Naive thymus-derived CD4-positive, alpha-beta T cell (primary cell): ENCODE data around the gene ARHGAP42. TPM values are rescaled to one million over a fixed set of nuclear protein-coding genes. Genes with fewer than 3 reads are reported as not detected.

Experiments
- ATAC-seq: fragments of 150-1000 bp; cut with Tn5 transposase; 2 replicates; pipeline ENCODE4 v1.10.0; 2021; ENCODE audit warnings: mild to moderate bottlenecking, moderate library complexity
- CTCF ChIA-PET: fragments of 350-600 bp; sonication (Branson Sonifier 250); formaldehyde crosslinking; loops from one replicate; lab custom pipeline; 2021; ENCODE audit warnings: antibody characterized with exemption; lab: Charles Lee
- POLR2A ChIA-PET: fragments of 350-600 bp; sonication (Branson Sonifier 250); formaldehyde crosslinking; loops from one replicate; lab custom pipeline; 2021; ENCODE audit warnings: antibody characterized with exemption, inconsistent platforms; lab: Charles Lee
- DNase-seq, 9 donors: peaks; one replicate each; pipeline versions ENCODE4 v3.0.0 to v3.0.0-alpha.2; 2020 to 2022; ENCODE audit warnings: mixed read lengths in 1 of 9
- H3K27ac ChIP-seq: one replicate; pipeline ENCODE4 v1.7.0; 2013; ENCODE audit warnings: mild to moderate bottlenecking, low read depth, low read length, moderate library complexity
- H3K27me3 ChIP-seq, 2 donors: one replicate each; pipeline ENCODE4 v1.7.0; 2013; ENCODE audit warnings: low read length in 2 of 2, mild to moderate bottlenecking in 2 of 2, moderate library complexity in 2 of 2; ENCODE audit not compliant: control insufficient read depth in 2 of 2, insufficient read depth in 2 of 2
- H3K36me3 ChIP-seq, 3 experiments: 1 replicate in 2 of 3; 2 replicates in 1 of 3; pipeline ENCODE4 v1.7.0; 2013; ENCODE audit warnings: low read length in 3 of 3, mild to moderate bottlenecking in 3 of 3, moderate library complexity in 1 of 3; ENCODE audit not compliant: insufficient read depth in 3 of 3, control insufficient read depth in 2 of 3
- H3K4me1 ChIP-seq, 2 donors: one replicate each; pipeline ENCODE4 v1.7.0; 2013; ENCODE audit warnings: low read length in 2 of 2, mild to moderate bottlenecking in 2 of 2, moderate library complexity in 1 of 2; ENCODE audit not compliant: control insufficient read depth in 2 of 2, insufficient read depth in 2 of 2
- H3K4me3 ChIP-seq: 2 replicates; pipeline ENCODE4 v1.7.0; 2013; ENCODE audit warnings: mild to moderate bottlenecking, low read length
- H3K9me3 ChIP-seq, 3 experiments: 1 replicate in 2 of 3; 2 replicates in 1 of 3; pipeline ENCODE4 v1.7.0; 2013; ENCODE audit warnings: low read length in 3 of 3; ENCODE audit not compliant: control insufficient read depth in 2 of 3
- H3K27ac Mint-ChIP-seq, 9 donors: one replicate each; pipeline ENCODE4 v1.8.0; 2020 to 2022; ENCODE audit warnings: mixed read lengths in 9 of 9, mild to moderate bottlenecking in 8 of 9, moderate library complexity in 5 of 9, inconsistent platforms in 2 of 9
- H3K27me3 Mint-ChIP-seq, 5 donors: one replicate each; pipeline ENCODE4 v1.8.0; 2021 to 2022; ENCODE audit warnings: mixed read lengths in 5 of 5, mild to moderate bottlenecking in 1 of 5
- H3K36me3 Mint-ChIP-seq, 5 donors: one replicate each; pipeline ENCODE4 v1.8.0; 2020 to 2022; ENCODE audit warnings: mixed read lengths in 5 of 5, mild to moderate bottlenecking in 3 of 5, inconsistent platforms in 1 of 5
- H3K4me1 Mint-ChIP-seq, 7 donors: one replicate each; pipeline ENCODE4 v1.8.0; 2020 to 2022; ENCODE audit warnings: mixed read lengths in 7 of 7, mild to moderate bottlenecking in 3 of 7, inconsistent platforms in 1 of 7
- H3K4me3 Mint-ChIP-seq, 10 donors: one replicate each; pipeline ENCODE4 v1.8.0; 2020 to 2022; ENCODE audit warnings: mild to moderate bottlenecking in 10 of 10, mixed read lengths in 10 of 10, moderate library complexity in 6 of 10, inconsistent platforms in 2 of 10
- H3K9me3 Mint-ChIP-seq, 11 donors: one replicate each; pipeline ENCODE4 v1.8.0; 2020 to 2022; ENCODE audit warnings: mixed read lengths in 11 of 11, mild to moderate bottlenecking in 4 of 11, inconsistent platforms in 1 of 11, moderate library complexity in 1 of 11
- intact Hi-C, 2 donors: fragments of 100-400 bp; cut with micrococcal nuclease; formaldehyde crosslinking; loops; one replicate each; pipeline ENCODE4 v1.15.1; 2023
- polyA plus RNA-seq, 2 donors: library from polyadenylated mRNA; unstranded; fragments of 300-500 nt; fragmentation: Illumina TruSeq; gene quantifications; one replicate each; pipeline ENCODE4 v1.2.3, GENCODE V29; 2021
- total RNA-seq, 6 experiments: library from RNA in 5 of 6; stranded (reverse) in 5 of 6; gene quantifications; 1 replicate in 5 of 6; 2 replicates in 1 of 6; pipeline ENCODE4 v1.2.3 and lab custom pipeline; 2021 to 2026

The ARHGAP42 gene
- total and polyA plus RNA-seq, 7 experiments from 2014 or later = 0.05 to 0.66 (median 0.21) TPM; not detected in 4

DNA sequence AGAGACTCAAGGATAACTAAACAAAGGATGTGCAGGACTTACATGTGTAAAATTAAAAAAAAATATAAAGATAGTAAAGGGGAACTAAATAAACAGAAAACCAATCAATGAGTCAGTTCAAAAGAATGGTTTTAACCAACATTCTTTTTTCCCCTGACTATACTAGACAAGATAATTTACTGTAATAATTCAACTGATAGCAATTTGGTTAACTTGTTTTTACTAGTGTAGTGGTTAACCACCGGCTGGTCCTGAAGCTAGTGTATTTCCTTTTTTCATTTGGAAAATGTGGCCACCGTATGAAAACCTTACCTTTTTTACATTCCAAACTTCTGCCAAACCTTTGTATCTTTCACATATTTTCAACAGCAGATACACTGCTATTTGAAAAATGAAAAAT lies 123.1 kb downstream of the ARHGAP42 start:
- peaks cover 0 to 3% (median 0%) of the 10 kb centered on the region in 5 donors for H3K36me3 Mint-ChIP-seq
- ChIA-PET CTCF (no interaction called here), POLR2A (no interaction called here)
- no peaks in the 10 kb centered on the region for H3K27me3 Mint-ChIP-seq
- ATAC-seq = no peak
- H3K9me3 ChIP-seq = no peaks in the 10 kb centered on the region
- no peaks in the 10 kb centered on the region for H3K4me1 ChIP-seq
- no peak overlapping the region for H3K4me3 ChIP-seq
- no peak overlapping the region for H3K4me3 Mint-ChIP-seq
- no peak overlapping the region for H3K27ac ChIP-seq
- H3K27me3 ChIP-seq = no peaks in the 10 kb centered on the region
- no peaks in the 10 kb centered on the region for H3K36me3 ChIP-seq
- H3K9me3 Mint-ChIP-seq = peaks cover 0 to 14% (median 4%) of the 10 kb centered on the region in 11 donors
- H3K4me1 Mint-ChIP-seq = no peaks in the 10 kb centered on the region
- H3K27ac Mint-ChIP-seq = no peak overlapping the region
- intact Hi-C loops = no loop called here
- DNase-seq = no peak

- ChIA-PET POLR2A (no interaction called here), CTCF (no interaction called here)
- Mint-ChIP-seq H3K27ac (no peak overlapping the region), H3K4me1 (no peaks in the 10 kb centered on the region), H3K9me3 (peaks cover 0 to 14% (median 6%) of the 10 kb centered on the region in 11 donors), H3K27me3 (no peaks in the 10 kb centered on the region), H3K4me3 (no peak overlapping the region), H3K36me3 (peaks cover 0 to 3% (median 0%) of the 10 kb centered on the region in 5 donors)
- intact Hi-C loops = no loop called here
- DNase-seq = no peak
- no peaks in the 10 kb centered on the region for H3K27me3 ChIP-seq
- H3K4me1 ChIP-seq = no peaks in the 10 kb centered on the region
- no peaks in the 10 kb centered on the region for H3K36me3 ChIP-seq
- H3K27ac ChIP-seq = no peak overlapping the region
- H3K4me3 ChIP-seq = no peak overlapping the region
- no peak for ATAC-seq
- no peaks in the 10 kb centered on the region for H3K9me3 ChIP-seq
These were observed 123.6 kb downstream of the ARHGAP42 start for GRCh38 chr11:100810666-100811065.

- ATAC-seq (no peak), DNase-seq (no peak)
- Histone ChIP-seq H3K4me1 (no peaks in the 10 kb centered on the region), H3K4me3 (no peak overlapping the region), H3K27ac (no peak overlapping the region), H3K9me3 (no peaks in the 10 kb centered on the region), H3K36me3 (no peaks in the 10 kb centered on the region), H3K27me3 (no peaks in the 10 kb centered on the region)
- peaks cover 0 to 3% (median 0%) of the 10 kb centered on the region in 5 donors for H3K36me3 Mint-ChIP-seq
- POLR2A ChIA-PET = no interaction called here
- peaks cover 0 to 14% (median 7%) of the 10 kb centered on the region in 11 donors for H3K9me3 Mint-ChIP-seq
- no peak overlapping the region for H3K27ac Mint-ChIP-seq
- no peaks in the 10 kb centered on the region for H3K27me3 Mint-ChIP-seq
- intact Hi-C loops = no loop called here
- no peaks in the 10 kb centered on the region for H3K4me1 Mint-ChIP-seq
- CTCF ChIA-PET = no interaction called here
- no peak overlapping the region for H3K4me3 Mint-ChIP-seq
These were observed 125.4 kb downstream of the ARHGAP42 start for GRCh38 chr11:100812517-100812916.

DNA sequence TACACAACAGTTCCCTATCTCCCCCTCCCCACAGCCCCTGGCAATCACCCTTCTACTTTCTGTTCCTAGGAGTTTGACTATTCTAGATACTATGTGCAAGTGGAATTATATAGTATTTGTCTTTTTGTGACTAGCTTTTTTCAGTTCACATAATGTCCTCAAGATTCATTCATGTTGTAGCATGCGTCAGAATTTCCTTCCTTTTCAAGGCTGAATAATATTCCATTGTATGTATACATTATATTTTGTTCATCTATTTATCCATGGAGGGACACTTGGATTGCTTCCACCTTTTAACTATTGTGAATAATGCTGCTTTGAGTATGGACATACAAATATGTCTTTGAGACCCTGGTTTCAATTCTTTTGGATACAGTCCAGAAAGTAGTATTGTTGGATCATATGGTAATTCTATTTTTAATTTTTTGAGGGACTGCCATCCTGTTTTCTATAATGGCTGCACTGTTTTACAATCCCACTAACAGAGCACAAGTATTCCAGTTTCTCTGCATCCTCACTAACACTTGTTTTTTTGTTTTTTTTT lies 128.8 kb downstream of the ARHGAP42 start:
- intact Hi-C loops = no loop called here
- H3K27ac Mint-ChIP-seq = no peak overlapping the region

GRCh38 chr11:100816823-100817222 lies 129.7 kb downstream of the ARHGAP42 start:
- CTCF ChIA-PET = no interaction called here
- H3K36me3 Mint-ChIP-seq = peaks cover 0 to 3% (median 0%) of the 10 kb centered on the region in 5 donors
- Histone ChIP-seq H3K36me3 (no peaks in the 10 kb centered on the region), H3K27ac (no peak overlapping the region), H3K9me3 (no peaks in the 10 kb centered on the region), H3K4me1 (no peaks in the 10 kb centered on the region), H3K27me3 (no peaks in the 10 kb centered on the region), H3K4me3 (no peak overlapping the region)
- ATAC-seq (no peak), DNase-seq (no peak)
- H3K4me3 Mint-ChIP-seq = no peak overlapping the region
- POLR2A ChIA-PET = no interaction called here
- peaks cover 0 to 17% (median 10%) of the 10 kb centered on the region in 11 donors for H3K9me3 Mint-ChIP-seq
- intact Hi-C loops = no loop called here
- H3K27ac Mint-ChIP-seq = no peak overlapping the region
- no peaks in the 10 kb centered on the region for H3K27me3 Mint-ChIP-seq
- H3K4me1 Mint-ChIP-seq = peaks cover 0 to 3% (median 0%) of the 10 kb centered on the region in 7 donors

More for the DNA sequence above, 128.8 kb downstream of the ARHGAP42 start:
- H3K36me3 Mint-ChIP-seq = peaks cover 0 to 3% (median 0%) of the 10 kb centered on the region in 5 donors
- Histone ChIP-seq H3K4me1 (no peaks in the 10 kb centered on the region), H3K27me3 (no peaks in the 10 kb centered on the region), H3K36me3 (no peaks in the 10 kb centered on the region), H3K4me3 (no peak overlapping the region), H3K9me3 (no peaks in the 10 kb centered on the region), H3K27ac (no peak overlapping the region)
- CTCF ChIA-PET = no interaction called here
- H3K9me3 Mint-ChIP-seq = peaks cover 0 to 14% (median 8%) of the 10 kb centered on the region in 11 donors
- no peak for ATAC-seq
- no peak for DNase-seq
- H3K27me3 Mint-ChIP-seq = no peaks in the 10 kb centered on the region
- POLR2A ChIA-PET = no interaction called here
- H3K4me3 Mint-ChIP-seq = no peak overlapping the region
- peaks cover 0 to under 1% (median 0%) of the 10 kb centered on the region in 7 donors for H3K4me1 Mint-ChIP-seq

- no peak for ATAC-seq
- no peak overlapping the region for H3K4me3 Mint-ChIP-seq
- Histone ChIP-seq H3K9me3 (no peaks in the 10 kb centered on the region), H3K4me3 (no peak overlapping the region), H3K36me3 (no peaks in the 10 kb centered on the region), H3K27ac (no peak overlapping the region), H3K27me3 (no peaks in the 10 kb centered on the region), H3K4me1 (no peaks in the 10 kb centered on the region)
- POLR2A ChIA-PET = no interaction called here
- H3K27me3 Mint-ChIP-seq = no peaks in the 10 kb centered on the region
- peaks cover 0 to 3% (median 0%) of the 10 kb centered on the region in 5 donors for H3K36me3 Mint-ChIP-seq
- no peak for DNase-seq
- H3K4me1 Mint-ChIP-seq = peaks cover 0 to 3% (median 0%) of the 10 kb centered on the region in 7 donors
- peaks cover 0 to 13% (median 10%) of the 10 kb centered on the region in 11 donors for H3K9me3 Mint-ChIP-seq
- CTCF ChIA-PET = no interaction called here
- H3K27ac Mint-ChIP-seq = no peak overlapping the region
- intact Hi-C loops = no loop called here
These were observed 130.5 kb downstream of the ARHGAP42 start for GRCh38 chr11:100817620-100818019.

DNA sequence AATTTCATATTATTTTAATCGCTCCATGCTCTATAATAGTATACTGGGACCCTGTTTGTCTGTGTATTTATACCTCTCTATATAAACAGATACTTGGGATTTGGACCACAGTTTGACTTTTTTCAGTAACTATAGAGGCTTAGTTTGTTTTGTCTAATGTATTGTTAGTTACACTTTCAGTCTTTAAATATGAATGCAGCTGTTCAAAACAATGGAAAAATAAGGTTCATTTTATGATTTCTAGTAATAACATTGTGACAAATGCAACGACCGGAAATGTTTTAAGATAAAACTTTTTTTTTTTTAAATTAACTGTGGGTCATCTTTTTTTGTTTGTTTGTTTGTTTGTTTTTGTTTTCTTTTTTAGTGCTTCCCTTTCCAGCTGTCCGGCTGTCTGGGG lies 133.5 kb downstream of the ARHGAP42 start:
- no peak overlapping the region for H3K4me3 ChIP-seq
- Mint-ChIP-seq H3K9me3 (peaks cover 0 to 13% (median 6%) of the 10 kb centered on the region in 11 donors), H3K4me3 (no peak overlapping the region), H3K27ac (no peak overlapping the region), H3K4me1 (peaks cover 0 to 3% (median 0%) of the 10 kb centered on the region in 7 donors), H3K36me3 (no peaks in the 10 kb centered on the region), H3K27me3 (no peaks in the 10 kb centered on the region)
- ATAC-seq = no peak
- H3K4me1 ChIP-seq = no peaks in the 10 kb centered on the region
- no peak for DNase-seq
- H3K27me3 ChIP-seq = no peaks in the 10 kb centered on the region
- POLR2A ChIA-PET = no interaction called here
- CTCF ChIA-PET = no interaction called here
- H3K27ac ChIP-seq = no peak overlapping the region
- intact Hi-C loops = no loop called here
- no peaks in the 10 kb centered on the region for H3K9me3 ChIP-seq
- H3K36me3 ChIP-seq = no peaks in the 10 kb centered on the region
